ENCODE data around the gene KRT33B.

KRT33B gene

DNA sequence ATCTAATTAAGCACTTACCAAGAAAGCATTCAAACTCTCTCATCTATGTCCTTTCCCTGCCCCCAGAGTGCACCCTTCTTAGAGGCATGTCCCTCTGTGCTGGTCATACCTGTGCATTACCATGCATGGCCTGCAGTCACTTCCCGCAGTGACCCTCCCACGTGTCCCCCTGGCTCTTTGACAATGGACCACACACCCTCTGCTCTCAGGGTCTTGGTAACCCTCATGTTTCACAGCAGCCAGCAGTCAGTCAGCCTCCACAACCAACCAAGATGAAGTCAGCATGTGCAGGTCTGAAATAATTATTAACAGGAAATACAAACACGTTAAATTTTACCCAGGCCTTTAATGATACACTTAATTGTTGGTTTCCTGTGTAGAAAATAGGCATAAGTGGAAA is 29.1 kb downstream of the KRT33B start:
- TF ChIP-seq CTCF (IDR thresholded peaks at IDR 0.05; ENCODE audit: low read depth, low read length, missing control alignments): no peak
- in situ Hi-C loops (cut with HindIII; ENCODE audit: low sequenced_read_pairs): loop anchor here (10.0 kb wide), 1 partner anchor 214 kb away; no protein-coding TSS in a partner anchor
- no peak for DNase-seq (ENCODE audit: low read depth)
- H3K4me3 ChIP-seq (ENCODE audit: low read depth, low read length): no peak overlapping the region

- TF ChIP-seq CTCF (IDR thresholded peaks at IDR 0.05; ENCODE audit: low read depth, low read length, missing control alignments): no peak
- in situ Hi-C loops (cut with HindIII; ENCODE audit: low sequenced_read_pairs): loop anchor here (10.0 kb wide), 1 partner anchor 215 kb away; no protein-coding TSS in a partner anchor
- no peak overlapping the region for H3K4me3 ChIP-seq (ENCODE audit: low read depth, low read length)
- no peak for DNase-seq (ENCODE audit: low read depth)
These were observed 29.9 kb downstream of the KRT33B start for GRCh38 chr17:41339571-41340172.

DNA sequence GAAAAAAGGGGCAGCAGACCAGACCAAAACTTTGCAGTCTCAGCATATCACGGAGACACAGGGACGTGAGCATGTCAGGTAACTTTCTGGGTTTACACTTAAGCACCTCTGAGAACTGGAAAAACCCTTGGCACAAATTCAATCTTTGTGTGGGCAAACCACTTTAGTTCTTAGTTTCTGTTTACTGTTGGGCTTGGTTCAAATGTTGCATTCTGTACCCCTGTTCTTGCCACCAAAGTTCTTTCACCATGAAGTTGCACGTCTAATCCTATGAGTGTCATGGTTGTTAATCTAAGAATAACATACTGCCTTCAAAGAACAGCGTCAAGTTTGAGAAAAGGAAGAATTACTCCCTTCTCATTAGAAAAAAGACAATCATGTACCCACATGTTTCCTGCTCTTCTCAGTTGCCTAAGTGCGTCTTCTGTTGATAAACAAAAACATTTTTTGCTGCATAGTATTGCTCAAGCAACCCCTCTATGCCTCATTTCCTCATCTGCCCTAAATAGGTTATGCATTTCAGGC is 30.6 kb downstream of the KRT33B start:
- no peak for DNase-seq (ENCODE audit: low read depth)
- no peak for TF ChIP-seq CTCF (IDR thresholded peaks at IDR 0.05; ENCODE audit: low read depth, low read length, missing control alignments)
- in situ Hi-C loops (cut with HindIII; ENCODE audit: low sequenced_read_pairs): no loop called here
- no peak overlapping the region for H3K4me3 ChIP-seq (ENCODE audit: low read depth, low read length)

DNA sequence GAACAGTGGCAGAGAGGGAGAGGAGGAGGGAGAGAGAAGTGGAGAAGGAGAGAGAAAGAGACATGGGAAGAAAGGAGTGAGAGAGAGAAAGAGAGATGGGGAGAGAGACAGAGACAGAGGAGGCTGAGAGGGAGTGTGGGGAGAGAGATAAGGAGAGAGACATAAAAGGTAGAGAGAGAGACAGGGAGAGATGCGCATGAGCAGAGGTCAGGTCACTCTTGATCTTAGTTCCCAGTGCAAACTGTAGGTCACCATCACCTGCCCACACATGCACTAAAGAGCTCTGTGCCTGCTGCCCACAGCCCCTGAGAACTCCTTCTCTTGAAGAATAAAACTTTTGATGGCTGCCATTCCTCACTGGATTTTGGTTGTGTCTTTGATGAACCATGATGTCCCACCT is 33.9 kb downstream of the KRT33B start:
- TF ChIP-seq CTCF (IDR thresholded peaks at IDR 0.05; ENCODE audit: low read depth, low read length, missing control alignments): no peak
- DNase-seq (ENCODE audit: low read depth): no peak
- no peak overlapping the region for H3K4me3 ChIP-seq (ENCODE audit: low read depth, low read length)
- in situ Hi-C loops (cut with HindIII; ENCODE audit: low sequenced_read_pairs): no loop called here

DNA sequence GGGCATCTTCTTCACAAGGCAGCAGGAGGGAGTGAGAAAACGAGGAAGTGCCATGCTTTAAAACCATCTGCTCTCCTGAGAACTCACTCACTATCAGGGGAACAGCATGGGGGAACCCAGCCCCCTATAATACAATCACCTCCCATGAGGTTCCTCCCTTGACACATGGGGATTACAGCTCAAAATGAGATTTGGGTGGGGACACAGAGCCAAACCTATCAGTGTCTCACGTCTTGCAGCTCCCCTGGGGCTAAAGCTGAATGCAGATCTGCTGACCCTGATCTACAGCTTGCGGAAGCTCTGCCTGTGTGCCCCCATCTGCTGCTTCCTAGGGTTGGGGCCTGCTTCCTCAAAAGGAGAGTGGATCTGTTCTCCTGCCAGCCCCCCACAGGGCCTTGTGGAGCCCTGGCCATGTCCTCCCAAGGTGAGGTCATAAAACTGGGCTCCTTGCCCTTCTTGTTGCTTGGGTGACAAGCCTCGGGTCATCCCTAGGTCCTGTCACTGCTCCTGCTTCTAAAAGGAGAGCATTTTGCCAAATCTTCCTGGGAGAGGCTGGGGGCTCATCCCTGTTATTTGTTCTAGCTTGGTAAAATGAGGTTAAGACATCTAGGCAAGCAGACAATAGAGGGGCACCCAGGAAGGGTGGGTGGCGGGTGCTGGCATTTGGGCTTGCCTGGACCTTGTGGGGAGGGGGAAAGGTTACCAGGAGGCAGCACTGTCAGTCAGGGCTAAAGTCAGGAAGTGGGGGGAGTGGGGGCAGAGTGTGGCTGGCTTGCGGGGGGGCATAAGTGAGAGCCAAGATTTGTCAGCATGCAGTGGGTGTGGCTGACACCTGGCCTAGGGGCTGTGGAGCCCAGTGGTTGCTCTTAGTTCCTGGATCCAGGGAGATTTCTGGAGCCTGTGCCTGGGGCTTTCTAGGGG is 35.0 kb downstream of the KRT33B start:
- TF ChIP-seq CTCF (IDR thresholded peaks at IDR 0.05; ENCODE audit: low read depth, low read length, missing control alignments): no peak
- in situ Hi-C loops (cut with HindIII; ENCODE audit: low sequenced_read_pairs): no loop called here

GRCh38 chr17:41333836-41334235 is 35.8 kb downstream of the KRT33B start:
- no peak for DNase-seq (ENCODE audit: low read depth)
- in situ Hi-C loops (cut with HindIII; ENCODE audit: low sequenced_read_pairs): no loop called here
- H3K4me3 ChIP-seq (ENCODE audit: low read depth, low read length): no peak overlapping the region
- no peak for TF ChIP-seq CTCF (IDR thresholded peaks at IDR 0.05; ENCODE audit: low read depth, low read length, missing control alignments)

More for the DNA sequence above, 35.0 kb downstream of the KRT33B start:
- no peak for DNase-seq (ENCODE audit: low read depth)
- H3K4me3 ChIP-seq (ENCODE audit: low read depth, low read length): no peak overlapping the region
